Ovary (tissue), 3 donors: ENCODE data around the gene KRT73.

Experiments
- POLR2A ChIP-seq: fragments of 450-650 bp; IDR thresholded peaks from one replicate; pipeline ENCODE4 v1.6.1; 2017; ENCODE audit warnings: antibody characterized with exemption, mild to moderate bottlenecking, moderate library complexity
- TF ChIP-seq, protein P1 (sequence below), 3 donors: fragments of 450-650 bp in 2 of 3; fragments of 200-600 bp in 1 of 3; IDR thresholded peaks; one replicate each; pipeline versions ENCODE4 v1.5.1 to v1.8.0; 2016 to 2022; ENCODE audit warnings: antibody characterized with exemption in 3 of 3, mild to moderate bottlenecking in 1 of 3
- donor health status: DM: no; HTN: no; CAD: no.

DNA sequence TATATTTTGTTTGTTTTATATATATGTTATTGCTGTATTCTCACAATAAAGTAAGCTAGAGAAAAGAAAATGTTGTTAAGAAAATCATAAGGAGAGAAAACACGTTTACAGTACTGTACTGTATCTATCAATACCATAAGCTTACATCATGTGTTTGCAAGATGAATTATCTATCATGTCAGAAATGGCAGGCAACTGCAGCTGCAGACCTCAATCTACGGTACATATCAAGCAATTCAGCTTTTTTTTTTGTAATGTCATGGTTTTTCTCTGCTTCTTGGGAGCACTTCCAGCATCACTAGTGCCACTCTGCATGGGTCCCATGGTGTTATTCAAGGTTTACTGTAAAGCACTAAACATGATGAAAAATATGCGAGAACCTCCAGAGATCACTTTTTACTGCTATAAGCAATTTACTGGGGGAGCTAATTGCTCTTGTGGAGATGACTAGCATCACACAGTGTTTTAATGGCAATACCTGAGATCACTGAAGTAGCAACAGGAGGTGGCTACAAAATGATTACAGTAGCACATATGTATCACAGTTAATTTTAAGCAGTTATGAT is 42.7 kb upstream of the KRT73 start:
- TF ChIP-seq, protein P1, sequence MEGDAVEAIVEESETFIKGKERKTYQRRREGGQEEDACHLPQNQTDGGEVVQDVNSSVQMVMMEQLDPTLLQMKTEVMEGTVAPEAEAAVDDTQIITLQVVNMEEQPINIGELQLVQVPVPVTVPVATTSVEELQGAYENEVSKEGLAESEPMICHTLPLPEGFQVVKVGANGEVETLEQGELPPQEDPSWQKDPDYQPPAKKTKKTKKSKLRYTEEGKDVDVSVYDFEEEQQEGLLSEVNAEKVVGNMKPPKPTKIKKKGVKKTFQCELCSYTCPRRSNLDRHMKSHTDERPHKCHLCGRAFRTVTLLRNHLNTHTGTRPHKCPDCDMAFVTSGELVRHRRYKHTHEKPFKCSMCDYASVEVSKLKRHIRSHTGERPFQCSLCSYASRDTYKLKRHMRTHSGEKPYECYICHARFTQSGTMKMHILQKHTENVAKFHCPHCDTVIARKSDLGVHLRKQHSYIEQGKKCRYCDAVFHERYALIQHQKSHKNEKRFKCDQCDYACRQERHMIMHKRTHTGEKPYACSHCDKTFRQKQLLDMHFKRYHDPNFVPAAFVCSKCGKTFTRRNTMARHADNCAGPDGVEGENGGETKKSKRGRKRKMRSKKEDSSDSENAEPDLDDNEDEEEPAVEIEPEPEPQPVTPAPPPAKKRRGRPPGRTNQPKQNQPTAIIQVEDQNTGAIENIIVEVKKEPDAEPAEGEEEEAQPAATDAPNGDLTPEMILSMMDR (IDR thresholded peaks at IDR 0.05) = no peak
- no peak for TF ChIP-seq POLR2A
